Small intestine (tissue), 7 donors: Measurements from ENCODE around the gene VLDLR. TPM values are rescaled to one million over a fixed set of nuclear protein-coding genes. Genes with fewer than 3 reads are reported as not detected.

ENCODE experiments used
- DNase-seq, 2 donors: peaks; one replicate each; pipeline versions ENCODE4 v3.0.0 to v3.0.0-alpha.2; 2013
- FAIRE-seq: peaks from 2 replicates; lab custom pipeline; 2012; peaks lifted over from hg19 to GRCh38; lab: Jason Lieb, UNC
- H3K27ac ChIP-seq, 3 donors: one replicate each; pipeline ENCODE4 v1.5.1; 2013; ENCODE audit warnings: low read length in 2 of 3, mild to moderate bottlenecking in 2 of 3, control low read depth in 1 of 3, inconsistent platforms in 1 of 3, low read depth in 1 of 3, moderate library complexity in 1 of 3
- H3K27me3 ChIP-seq, 3 donors: one replicate each; pipeline ENCODE4 v1.6.1; 2013; ENCODE audit warnings: low read length in 3 of 3, inconsistent platforms in 1 of 3; ENCODE audit not compliant: control insufficient read depth in 3 of 3, insufficient read depth in 3 of 3
- H3K36me3 ChIP-seq, 3 donors: one replicate each; pipeline ENCODE4 v1.6.1; 2013; ENCODE audit warnings: low read length in 3 of 3, inconsistent platforms in 1 of 3, low read depth in 1 of 3, mild to moderate bottlenecking in 1 of 3, moderate library complexity in 1 of 3; ENCODE audit not compliant: control insufficient read depth in 3 of 3, insufficient read depth in 2 of 3
- H3K4me1 ChIP-seq, 3 donors: one replicate each; pipeline ENCODE4 v1.6.1; 2013; ENCODE audit warnings: low read length in 2 of 3, inconsistent platforms in 1 of 3, low read depth in 1 of 3, mild to moderate bottlenecking in 1 of 3, moderate library complexity in 1 of 3; ENCODE audit not compliant: control insufficient read depth in 3 of 3, insufficient read depth in 2 of 3
- H3K4me3 ChIP-seq, 3 donors: one replicate each; pipeline ENCODE4 v1.5.1; 2013; ENCODE audit warnings: low read length in 3 of 3, control low read depth in 1 of 3, inconsistent platforms in 1 of 3, low read depth in 1 of 3, mild to moderate bottlenecking in 1 of 3, moderate library complexity in 1 of 3
- H3K9me3 ChIP-seq, 2 donors: one replicate each; pipeline ENCODE4 v1.6.1; 2013; ENCODE audit warnings: low read depth in 1 of 2, low read length in 1 of 2; ENCODE audit not compliant: control insufficient read depth in 2 of 2, insufficient read depth in 1 of 2
- WGBS, 3 donors: extraction: QIAGEN DNeasy Blood & Tissue Kit; methylation state at CpG; one replicate each; pipeline ENCODE4 v1.1.7; 2013; 5-methylcytosine and 5-hydroxymethylcytosine counted together
- polyA plus RNA-seq, 4 donors: library from polyadenylated mRNA; stranded (reverse) in 3 of 4; unstranded in 1 of 4; fragments of 200-250 nt in 3 of 4; fragments of 120-200 nt in 1 of 4; gene quantifications; one replicate each; pipeline versions ENCODE4 v1.2.1 to v1.2.3, GENCODE V29; 2013
- donor health status: healthy with polysubstance abuse.
- donor health status: control.
- donor health status: control.
- donor health status: Bipolar disorder and iron deficiency.
- donor health status: healthy.

VLDLR gene
- polyA plus RNA-seq, 4 donors, result 0.81 to 2.4 (median 2.1) TPM; not detected in 1

DNA sequence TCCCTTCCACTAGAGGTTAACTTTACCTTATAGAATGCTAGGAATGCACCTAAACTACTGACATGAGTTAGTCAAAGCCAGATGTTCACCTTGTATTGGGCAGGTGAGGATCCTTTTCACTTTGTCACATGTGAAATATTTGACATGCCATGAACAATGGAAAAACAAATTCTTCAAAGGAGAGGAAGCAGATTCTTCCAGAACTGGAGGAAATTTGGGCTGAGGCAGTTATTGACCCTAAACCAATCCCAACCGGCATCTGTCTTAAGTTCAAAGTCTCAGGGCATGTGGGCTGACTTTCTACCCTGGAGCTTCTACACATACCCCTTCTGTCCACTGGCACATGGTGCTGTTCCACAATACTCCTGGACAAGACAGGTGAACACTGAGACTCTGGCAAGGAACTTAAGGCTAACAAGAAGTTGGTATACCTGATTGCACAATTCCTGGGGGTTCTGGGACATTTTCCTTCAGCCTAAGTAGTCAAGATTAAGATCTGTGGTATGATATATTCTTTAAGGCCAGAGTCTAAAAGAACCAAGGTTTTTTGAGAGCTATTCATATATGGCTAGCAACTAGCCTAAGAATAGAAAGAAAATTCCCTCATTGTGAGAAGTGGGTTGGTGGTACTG is 2.6 kb downstream of the VLDLR start:
- H3K27me3 ChIP-seq, result peaks cover 0 to 56% (median 0%) of the 10 kb centered on the region in 3 donors
- no peaks in the 10 kb centered on the region for H3K9me3 ChIP-seq
- H3K36me3 ChIP-seq, result no peaks in the 10 kb centered on the region
- FAIRE-seq (no peak), DNase-seq (no peak)
- 22 to 72% (median 58%) methylated on average over 1 of the region's 1 CpG for WGBS, 3 donors
- no peak overlapping the region for H3K4me3 ChIP-seq
- no peak overlapping the region for H3K27ac ChIP-seq
- H3K4me1 ChIP-seq, result peaks cover 0 to 8% (median 2%) of the 10 kb centered on the region in 3 donors

DNA sequence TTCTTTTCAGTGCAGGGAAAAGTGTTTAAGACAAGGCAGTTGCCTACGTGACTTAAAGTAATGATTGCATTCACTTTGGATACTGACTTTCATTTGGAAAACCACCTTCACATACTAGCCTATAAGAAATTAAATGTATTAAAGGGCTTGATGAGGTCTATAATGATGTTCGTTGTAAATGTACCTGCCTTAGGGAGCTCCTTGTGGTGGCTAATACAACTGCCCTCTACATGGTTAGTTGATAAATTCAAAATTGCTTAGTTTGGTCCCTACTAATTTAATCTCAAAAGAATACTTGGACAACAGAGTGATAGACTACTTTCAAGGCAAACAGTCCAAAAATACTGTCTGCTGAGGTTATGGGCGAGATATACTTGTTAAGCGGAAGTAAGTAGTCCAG is 3.8 kb downstream of the VLDLR start:
- Histone ChIP-seq H3K27ac (no peak overlapping the region), H3K4me1 (peaks cover 0 to 8% (median 2%) of the 10 kb centered on the region in 3 donors), H3K36me3 (no peaks in the 10 kb centered on the region), H3K27me3 (peaks cover 0 to 46% (median 0%) of the 10 kb centered on the region in 3 donors), H3K9me3 (no peaks in the 10 kb centered on the region), H3K4me3 (no peak overlapping the region)
- 80 to 87% (median 81%) methylated on average over 4 of the region's 4 CpGs for WGBS, 3 donors
- DNase-seq, result no peak
- FAIRE-seq, result no peak

DNA sequence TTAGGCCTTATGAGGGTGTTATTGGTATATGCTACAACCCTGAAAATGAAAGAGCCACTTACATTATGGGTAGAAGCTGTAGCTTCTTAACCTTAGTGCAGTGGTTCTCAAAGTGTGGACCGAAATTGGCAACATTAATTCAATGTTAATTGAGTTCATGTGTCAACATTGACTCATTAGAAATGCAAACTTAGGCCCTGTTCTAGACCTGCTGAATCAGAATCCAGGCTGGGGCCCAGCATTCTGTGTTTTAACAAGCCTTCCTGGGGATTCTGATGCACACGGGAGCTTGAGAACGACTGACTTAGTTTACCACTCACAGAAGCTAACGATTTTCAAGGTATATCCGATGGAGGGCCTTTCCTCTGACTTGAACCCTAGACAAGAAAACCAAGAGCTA is 7.3 kb downstream of the VLDLR start:
- Histone ChIP-seq H3K27ac (no peak overlapping the region), H3K4me1 (no peaks in the 10 kb centered on the region), H3K36me3 (no peaks in the 10 kb centered on the region), H3K9me3 (no peaks in the 10 kb centered on the region), H3K4me3 (no peak overlapping the region), H3K27me3 (peaks cover 0 to 19% (median 0%) of the 10 kb centered on the region in 3 donors)
- DNase-seq (no peak), FAIRE-seq (no peak)
- 88 to 89% (median 89%) methylated on average over 5 of the region's 5 CpGs for WGBS, 3 donors

DNA sequence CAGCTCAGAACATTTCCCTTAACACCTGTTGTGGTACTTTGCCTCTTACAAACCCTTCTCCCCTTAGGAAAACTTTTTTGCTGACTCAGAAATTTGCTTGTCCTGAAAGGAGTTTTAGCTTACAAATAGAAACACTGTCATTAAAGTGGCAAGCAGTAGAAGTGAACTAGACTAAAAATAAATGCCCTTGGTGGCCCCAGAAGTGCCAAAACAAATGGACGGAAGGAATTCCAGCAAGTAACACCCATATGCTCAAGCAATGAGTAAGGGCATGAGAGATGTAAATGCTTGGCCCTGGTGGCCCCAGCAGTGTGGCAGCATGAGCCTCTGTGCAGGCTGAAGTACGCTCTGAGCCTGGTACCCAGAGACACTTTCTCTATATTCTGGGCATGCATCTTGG is 8.6 kb downstream of the VLDLR start:
- Histone ChIP-seq H3K4me1 (no peaks in the 10 kb centered on the region), H3K27me3 (peaks cover 0 to 7% (median 0%) of the 10 kb centered on the region in 3 donors), H3K36me3 (no peaks in the 10 kb centered on the region), H3K4me3 (no peak overlapping the region), H3K27ac (no peak overlapping the region), H3K9me3 (no peaks in the 10 kb centered on the region)
- no peak for FAIRE-seq
- no peak for DNase-seq
- 85 to 93% (median 92%) methylated on average over 2 of the region's 2 CpGs for WGBS, 3 donors

DNA sequence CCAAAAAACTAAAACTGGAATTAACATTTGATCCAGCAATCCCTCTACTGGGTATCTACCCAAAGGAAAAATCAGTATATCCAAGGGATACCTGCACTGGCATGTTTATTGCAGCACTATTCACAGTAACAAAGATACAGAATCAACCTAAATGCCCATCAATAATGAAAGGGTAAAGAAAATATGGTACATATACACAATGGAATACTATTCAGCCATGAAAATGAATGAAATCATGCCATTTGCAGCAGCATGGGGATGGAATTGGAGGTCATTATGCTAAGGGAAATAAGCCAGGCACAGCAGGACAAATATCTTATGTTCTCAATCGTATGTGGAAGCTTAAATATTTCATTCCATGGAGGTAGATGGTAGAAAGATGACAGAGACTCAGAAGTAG is 9.7 kb downstream of the VLDLR start:
- 81 to 92% (median 90%) methylated on average over 1 of the region's 1 CpG for WGBS, 3 donors
- no peak for DNase-seq
- Histone ChIP-seq H3K4me1 (no peaks in the 10 kb centered on the region), H3K9me3 (no peaks in the 10 kb centered on the region), H3K4me3 (no peak overlapping the region), H3K36me3 (no peaks in the 10 kb centered on the region), H3K27ac (no peak overlapping the region), H3K27me3 (peaks cover 0 to 4% (median 0%) of the 10 kb centered on the region in 3 donors)
- FAIRE-seq, result no peak

DNA sequence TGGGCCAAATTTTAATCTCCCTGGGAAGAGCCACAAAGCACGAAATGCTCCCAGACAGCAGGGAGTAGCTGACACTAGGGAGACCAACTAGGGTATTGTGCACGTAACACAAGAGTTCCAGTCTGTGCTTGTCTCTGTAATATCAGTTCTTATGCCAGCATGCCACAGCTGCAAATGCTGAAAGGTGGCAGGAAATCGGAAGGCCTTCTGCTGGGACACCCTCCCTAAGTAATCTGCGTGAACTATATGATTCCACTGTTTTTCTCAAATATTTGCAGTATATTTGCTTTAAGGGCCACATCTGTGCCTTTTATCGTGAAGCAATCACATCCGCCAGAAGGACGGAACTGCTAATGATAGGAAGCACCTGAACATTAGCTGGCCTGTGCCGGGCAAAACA is 12.6 kb downstream of the VLDLR start:
- no peaks in the 10 kb centered on the region for H3K9me3 ChIP-seq
- peaks cover 0 to 2% (median 0%) of the 10 kb centered on the region in 3 donors for H3K27me3 ChIP-seq
- FAIRE-seq, result no peak
- H3K36me3 ChIP-seq, result no peaks in the 10 kb centered on the region
- no peak for DNase-seq
- H3K4me1 ChIP-seq, result no peaks in the 10 kb centered on the region
- H3K4me3 ChIP-seq, result no peak overlapping the region
- H3K27ac ChIP-seq, result no peak overlapping the region
- WGBS, 3 donors, result 64 to 69% (median 64%) methylated on average over 8 of the region's 8 CpGs

DNA sequence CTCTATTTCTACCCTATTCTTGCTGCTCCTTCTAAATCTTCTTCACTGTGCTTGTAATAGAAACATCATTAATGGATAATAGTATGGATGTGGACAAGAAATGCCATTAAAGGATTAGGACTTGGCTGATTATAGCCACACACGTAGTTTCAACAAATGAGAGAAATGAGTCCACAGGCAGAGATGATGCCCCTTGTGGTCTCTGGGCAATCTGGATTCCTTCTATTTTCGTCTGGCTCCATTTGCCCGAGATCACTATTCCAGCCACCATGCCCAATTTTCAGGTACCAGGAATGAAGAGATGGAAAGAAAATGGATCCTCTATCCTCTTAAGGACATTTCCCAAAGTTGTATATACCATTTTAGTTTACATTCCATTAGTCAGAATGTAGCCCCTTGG is 13.2 kb downstream of the VLDLR start:
- Histone ChIP-seq H3K4me3 (no peak overlapping the region), H3K4me1 (no peaks in the 10 kb centered on the region), H3K27ac (no peak overlapping the region), H3K27me3 (no peaks in the 10 kb centered on the region), H3K36me3 (no peaks in the 10 kb centered on the region), H3K9me3 (no peaks in the 10 kb centered on the region)
- DNase-seq (no peak), FAIRE-seq (no peak)
- WGBS, 3 donors, result 61 to 77% (median 71%) methylated on average over 3 of the region's 3 CpGs

DNA sequence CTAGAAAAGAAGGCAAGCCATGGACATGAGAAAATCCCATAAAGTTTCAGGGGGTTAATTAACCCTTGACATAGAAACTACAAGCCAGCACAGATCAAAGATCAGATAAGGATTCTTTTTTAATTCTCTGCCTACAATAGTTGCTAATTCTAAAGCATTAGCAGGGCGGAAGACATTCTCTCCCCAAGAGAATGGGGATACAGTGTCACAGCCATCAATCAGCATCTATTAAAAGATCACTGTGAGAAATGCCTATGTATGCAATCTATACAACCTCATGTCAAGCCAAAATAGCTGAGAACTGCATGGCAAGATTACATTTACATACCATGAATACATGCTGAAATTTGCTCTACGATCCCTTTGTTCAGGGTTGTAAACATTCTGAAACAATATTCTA is 14.3 kb downstream of the VLDLR start:
- WGBS, 3 donors, result 88 to 95% (median 92%) methylated on average over 2 of the region's 2 CpGs
- no peak for FAIRE-seq
- no peaks in the 10 kb centered on the region for H3K9me3 ChIP-seq

DNA sequence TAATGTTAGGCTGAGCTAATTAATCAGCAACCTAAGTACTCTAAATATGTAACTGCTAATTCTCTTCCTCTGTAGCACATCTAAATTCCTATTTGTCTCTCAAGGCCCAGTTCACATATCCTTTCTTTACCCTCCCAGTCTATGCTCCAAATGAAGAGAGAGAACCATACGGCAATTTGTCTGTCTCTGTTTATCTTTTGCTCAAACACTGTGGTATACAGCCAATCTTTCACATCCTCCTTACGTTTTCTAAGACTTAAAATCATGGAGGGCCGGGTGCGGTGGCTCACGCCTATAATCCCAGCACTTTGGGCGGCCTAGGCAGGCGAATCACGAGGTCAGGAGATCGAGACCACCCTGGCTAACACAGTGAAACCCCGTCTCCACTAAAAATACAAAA is 15.8 kb downstream of the VLDLR start:
- H3K4me1 ChIP-seq, result no peaks in the 10 kb centered on the region
- H3K36me3 ChIP-seq, result peaks cover 0 to 2% (median 0%) of the 10 kb centered on the region in 3 donors
- H3K27me3 ChIP-seq, result no peaks in the 10 kb centered on the region
- WGBS, 3 donors, result 83 to 89% (median 87%) methylated on average over 10 of the region's 10 CpGs
- FAIRE-seq (no peak), DNase-seq (no peak)
- no peak overlapping the region for H3K4me3 ChIP-seq
- no peaks in the 10 kb centered on the region for H3K9me3 ChIP-seq
- H3K27ac ChIP-seq, result no peak overlapping the region

More for the DNA sequence above, 14.3 kb downstream of the VLDLR start:
- Histone ChIP-seq H3K36me3 (peaks cover 0 to under 1% (median 0%) of the 10 kb centered on the region in 3 donors), H3K4me1 (no peaks in the 10 kb centered on the region), H3K27me3 (no peaks in the 10 kb centered on the region), H3K4me3 (no peak overlapping the region), H3K27ac (no peak overlapping the region)
- no peak for DNase-seq
